Right renal cortex interstitium (tissue), 3 donors: Measurements from ENCODE around the gene MRAS. TPM values are rescaled to one million over a fixed set of nuclear protein-coding genes. Genes with fewer than 3 reads are reported as not detected.
"Not testable (repeated sequence)": the region's sequence is repeated elsewhere in the genome, so short reads cannot be mapped to it uniquely, and the experiment has no call there.

Source experiments
- DNase-seq, 3 donors: peaks; one replicate each; pipeline ENCODE4 v3.0.0-alpha.2; 2013; ENCODE audit warnings: low read depth in 3 of 3, low spot score in 2 of 3
- polyA plus RNA-seq, 3 donors: library from polyadenylated mRNA; unstranded; fragments of 120-200 nt; gene quantifications; one replicate each; pipeline ENCODE4 v1.2.1, GENCODE V29; 2013; ENCODE audit not compliant: insufficient read length in 3 of 3

The MRAS gene
- polyA plus RNA-seq, 3 donors = 31.3 to 34.6 (median 31.9) TPM

DNA sequence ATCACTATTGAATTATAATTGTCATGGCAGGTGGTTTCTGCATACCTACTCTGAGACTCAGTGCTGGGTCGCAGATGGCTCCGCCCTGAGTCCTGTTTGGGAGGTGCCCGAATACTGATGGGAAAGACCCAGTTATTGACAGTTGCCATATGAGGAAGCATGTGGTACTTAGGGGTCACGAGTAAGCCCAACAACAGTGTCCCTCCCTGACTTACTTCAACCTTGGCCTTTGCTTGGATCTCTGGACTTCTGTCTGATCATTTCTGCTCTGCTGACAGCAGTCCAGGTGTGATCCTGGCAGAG is 16.8 kb downstream of the MRAS start:
- DNase-seq = no peak

DNA sequence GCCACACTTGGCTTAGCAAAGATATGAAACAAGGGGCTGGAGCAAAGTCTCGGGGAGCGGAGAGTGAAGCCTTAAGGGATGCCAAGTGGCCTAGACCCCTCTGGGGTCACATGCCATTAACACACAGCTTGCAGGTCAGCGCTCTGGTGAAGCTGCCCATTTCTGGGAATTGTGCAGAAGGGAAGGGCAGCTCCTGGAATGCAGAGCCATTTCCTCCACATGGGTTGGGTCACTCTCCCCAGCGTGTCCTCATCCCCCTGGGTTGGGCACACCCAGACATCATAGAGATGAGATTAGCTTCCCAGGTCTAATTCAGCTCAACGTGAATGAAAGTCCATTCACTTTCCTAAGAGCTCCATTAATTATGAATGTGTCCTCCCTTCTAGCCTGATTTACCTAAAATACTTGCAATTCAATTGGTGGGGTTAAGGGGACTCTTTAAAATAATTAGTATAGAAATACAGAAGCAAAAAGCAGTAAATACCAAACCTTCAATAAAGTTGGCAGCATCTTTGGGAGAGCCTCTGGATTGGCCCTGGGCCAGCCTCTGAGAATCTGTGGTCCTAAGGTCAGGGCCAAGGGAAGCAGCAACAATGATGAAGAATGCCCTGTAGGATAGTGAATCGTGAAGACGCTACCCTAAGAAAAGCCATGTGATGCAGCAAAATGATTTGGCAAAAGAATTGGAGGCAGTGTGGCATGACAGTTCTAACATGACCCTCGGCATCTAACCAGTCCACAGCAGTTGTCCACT is 17.8 kb downstream of the MRAS start:
- no peak for DNase-seq

DNA sequence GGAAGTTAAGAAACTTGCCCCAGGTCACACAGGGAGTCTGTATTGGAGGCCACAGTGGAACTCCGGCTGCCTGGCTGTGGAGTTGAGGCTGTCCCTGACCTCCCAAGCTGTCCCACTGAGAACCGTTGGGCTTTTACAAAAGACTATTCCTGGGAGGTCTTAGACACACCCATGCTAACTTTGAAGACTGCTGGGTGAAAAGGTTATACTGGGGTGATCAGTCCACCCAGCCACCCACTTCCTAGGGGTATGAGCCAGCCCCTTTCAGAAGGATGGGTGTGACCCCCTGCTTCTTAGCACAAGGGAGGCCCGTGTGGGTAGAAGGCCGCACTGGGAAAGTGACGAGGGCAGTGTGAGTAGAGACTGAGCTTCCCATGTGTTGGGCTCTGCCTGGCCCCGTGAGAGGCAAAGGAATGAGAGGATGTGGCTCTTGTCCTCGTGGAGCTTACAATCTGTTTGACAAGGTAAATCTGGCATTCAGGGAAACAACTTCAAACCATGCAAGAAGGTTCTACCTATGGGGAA is 19.0 kb downstream of the MRAS start:
- no peak for DNase-seq

DNA sequence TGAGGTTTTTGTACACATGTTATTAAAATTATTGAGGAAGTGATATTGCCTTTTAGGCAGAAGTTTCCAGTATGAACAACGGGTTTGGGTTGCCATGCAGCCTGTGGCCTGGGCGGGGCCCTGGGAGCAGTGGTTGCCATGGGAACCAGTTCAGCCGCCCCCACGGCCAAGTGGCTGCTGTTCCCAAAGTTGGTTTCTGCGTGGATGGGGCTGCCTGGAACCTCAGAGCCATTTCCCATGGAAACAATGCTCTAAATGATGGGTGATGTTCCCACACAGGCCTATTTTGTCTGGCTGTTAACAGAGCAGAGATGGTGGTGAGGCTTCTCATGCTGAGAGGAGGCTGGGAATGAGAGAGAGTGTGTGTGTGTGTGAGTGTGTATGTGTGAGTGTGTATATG is 19.5 kb downstream of the MRAS start:
- DNase-seq = no peak

DNA sequence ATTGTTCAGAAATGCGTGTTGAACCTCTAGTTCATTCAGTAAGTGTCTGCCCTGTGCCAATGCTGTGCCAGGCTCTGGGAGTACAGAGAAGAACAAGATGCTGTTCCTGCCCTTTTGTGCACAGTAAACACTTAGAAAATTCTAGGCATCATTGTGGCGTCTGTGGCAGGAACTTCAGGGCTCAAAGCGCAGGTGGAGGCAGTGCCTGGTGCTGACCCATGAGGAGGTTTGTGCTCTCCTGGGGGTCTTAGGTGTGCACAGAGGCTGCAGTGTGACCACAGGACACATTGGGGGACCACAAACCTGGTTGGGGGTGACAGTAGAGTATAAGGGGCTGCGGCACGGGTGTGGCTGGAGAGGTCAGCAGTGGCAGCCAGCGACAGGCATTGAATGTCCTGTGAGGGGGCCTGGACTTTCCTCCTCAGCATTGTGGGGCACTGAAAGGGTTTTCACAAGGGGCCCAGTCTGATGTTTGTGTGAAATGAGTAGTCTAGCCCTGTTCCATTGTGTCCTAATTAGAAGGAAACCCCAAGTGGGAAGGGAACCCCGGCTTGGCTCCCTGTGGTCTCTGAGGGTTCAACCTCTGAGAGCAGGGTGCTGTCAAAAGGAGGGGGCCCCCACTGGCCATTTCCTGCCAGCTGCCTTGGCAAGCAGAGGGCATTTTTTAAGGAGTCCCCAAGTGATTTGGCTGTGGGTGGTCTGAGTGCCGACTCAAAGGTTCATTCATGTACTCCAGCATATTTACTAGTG is 20.9 kb downstream of the MRAS start:
- no peak for DNase-seq

DNA sequence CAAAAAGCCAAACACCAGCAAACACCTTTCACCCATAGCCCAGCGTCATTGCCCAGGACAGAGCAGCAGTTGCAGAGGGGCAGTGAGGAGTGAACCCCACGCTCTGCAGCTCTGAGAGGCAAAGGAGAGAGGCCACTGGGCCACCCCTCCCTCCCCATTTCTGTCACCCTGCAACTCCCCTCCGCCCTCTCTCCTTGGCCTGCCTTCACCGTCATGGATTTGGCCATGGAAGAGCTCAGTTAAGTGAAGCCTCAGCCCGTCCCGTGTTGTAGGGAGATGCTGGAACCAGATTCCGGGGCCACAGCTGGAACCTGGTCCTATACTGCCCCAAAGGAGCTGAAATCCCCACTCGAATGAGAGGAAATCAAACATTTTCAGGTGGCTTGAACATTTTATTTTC is 21.9 kb downstream of the MRAS start:
- no peak for DNase-seq

DNA sequence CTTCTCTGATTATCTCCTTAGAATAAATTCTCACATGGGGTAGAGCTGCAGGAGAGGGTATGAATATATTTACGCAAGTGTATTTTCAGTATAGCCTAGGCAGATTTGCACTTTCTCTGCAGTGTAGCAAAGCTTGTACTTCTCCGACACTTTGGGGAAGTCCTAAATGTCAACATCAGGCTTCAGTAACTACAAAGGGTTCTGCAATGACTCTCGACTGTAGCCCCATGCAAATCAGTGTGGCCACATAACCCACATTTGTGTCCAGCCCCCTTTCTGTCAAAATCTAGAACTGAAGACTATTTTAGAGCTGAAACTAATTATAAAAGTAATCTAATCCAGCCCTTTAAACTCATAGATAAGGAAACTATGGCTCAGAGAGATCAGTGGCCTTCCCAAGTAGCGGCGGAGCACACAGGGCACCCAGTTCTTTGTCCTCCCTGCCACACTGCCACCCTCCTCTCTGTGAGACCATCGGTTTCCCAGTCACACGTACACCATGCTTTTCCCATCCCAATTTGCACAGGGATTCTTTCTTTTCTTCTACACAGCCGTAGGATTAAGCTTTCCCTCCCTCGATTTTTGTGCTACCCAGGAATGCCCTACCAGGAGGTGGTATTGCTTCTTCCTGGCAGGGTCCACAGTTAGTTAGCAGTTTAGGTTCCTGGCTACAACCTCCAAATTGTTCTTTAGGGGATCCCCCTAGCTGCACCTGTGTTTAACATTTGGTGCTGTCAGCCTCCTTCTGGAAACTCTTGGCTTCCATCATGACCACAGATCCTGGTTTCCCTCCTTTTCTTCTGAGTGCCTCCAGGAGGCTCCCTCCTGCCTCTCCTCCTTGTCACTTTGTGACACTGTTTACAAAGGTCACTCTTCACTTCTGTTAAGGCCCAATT is 22.9 kb downstream of the MRAS start:
- no peak for DNase-seq

DNA sequence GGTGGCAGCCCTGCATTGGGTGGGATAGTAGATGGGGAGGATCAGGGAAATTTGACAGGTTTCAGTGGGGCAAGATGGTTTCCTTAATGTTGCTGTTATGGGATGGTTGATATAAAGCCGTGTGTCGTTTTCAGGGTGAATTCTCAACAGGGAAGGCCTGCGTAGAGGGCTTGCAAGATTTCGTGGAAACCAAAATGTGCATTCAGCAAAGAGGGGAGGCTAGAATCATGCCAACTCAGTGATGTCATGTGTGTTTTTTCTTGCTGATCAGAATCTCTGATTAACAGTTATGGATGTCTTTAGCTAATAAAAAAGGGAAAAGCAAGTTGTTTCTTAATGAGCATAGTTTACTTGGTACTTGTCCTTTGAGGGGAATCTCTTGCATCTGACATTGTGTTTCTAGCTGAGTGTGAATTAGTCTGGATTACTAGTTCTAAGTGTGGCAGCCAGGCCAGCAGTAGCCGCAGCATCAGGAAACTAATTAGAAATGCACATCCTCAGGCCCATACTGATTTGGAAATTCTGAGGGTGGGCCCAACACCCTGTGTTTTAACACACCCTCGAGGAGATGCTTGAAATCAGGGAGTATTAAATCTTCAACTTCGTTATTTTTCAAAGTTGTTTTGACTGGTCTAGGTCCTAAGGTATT is 24.8 kb downstream of the MRAS start:
- DNase-seq = no peak

DNA sequence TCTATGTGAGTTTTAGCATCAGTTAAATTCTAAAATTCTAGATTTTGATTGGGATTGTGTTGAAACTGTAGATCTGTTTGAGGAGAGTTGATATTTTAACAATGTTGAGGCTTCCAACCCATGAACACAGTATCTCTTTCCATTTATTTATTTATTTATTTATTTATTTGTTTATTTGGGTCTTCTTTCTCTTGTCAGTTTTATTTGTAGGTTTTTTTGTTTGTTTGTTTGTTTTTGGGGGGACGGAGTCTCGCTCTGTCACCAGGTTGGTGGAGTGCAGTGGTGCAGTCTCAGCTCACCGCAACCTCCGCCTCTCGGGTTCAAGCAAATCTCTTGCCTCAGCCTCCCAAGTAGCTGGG is 25.3 kb downstream of the MRAS start:
- DNase-seq = no peak

DNA sequence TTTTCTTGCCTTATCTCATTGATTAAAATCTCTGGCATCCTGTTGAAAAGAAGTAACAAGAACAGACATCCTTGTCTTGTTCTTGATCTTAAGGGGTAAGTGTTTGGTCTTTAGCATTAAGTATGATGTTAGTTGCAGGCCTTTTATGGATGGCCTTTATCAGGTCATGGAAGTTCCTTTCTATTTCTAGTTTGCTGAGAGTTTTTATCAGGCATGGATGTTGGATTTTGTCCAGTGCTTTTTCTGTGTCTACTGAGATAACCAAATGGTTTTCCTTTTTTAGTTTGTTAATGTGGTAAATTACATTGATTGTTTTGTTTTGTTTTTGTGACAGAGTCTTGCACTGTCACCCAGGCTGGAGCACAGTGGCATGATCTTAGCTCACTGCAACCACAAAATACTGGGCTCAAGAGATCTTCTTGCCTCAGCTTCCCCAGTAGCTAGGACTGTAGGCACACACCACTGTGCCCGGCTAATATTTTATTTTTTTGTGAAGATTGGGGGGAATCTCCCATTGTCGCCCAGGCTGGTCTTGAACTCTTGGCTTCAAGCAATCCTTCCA is 26.3 kb downstream of the MRAS start:
- no peak for DNase-seq

DNA sequence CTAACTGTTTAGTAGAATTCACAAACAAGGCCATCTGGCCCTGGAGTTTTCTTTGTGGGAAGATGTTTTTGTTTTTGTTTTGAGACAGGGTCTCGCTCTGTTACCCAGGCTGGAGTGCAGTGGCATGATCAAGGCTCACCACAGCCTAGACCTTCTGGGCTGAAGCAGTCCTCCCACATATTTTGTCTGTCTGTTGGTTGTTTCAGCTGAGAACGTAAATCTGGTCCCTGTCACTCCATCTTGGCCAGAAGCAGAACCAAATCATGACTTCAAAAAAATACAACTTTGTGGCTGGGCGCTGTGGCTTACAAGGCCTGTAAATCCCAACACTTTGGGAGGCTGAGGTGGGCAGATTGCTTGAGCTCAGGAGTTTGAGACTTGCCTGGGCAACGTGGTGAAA is 27.1 kb downstream of the MRAS start:
- no peak for DNase-seq

DNA sequence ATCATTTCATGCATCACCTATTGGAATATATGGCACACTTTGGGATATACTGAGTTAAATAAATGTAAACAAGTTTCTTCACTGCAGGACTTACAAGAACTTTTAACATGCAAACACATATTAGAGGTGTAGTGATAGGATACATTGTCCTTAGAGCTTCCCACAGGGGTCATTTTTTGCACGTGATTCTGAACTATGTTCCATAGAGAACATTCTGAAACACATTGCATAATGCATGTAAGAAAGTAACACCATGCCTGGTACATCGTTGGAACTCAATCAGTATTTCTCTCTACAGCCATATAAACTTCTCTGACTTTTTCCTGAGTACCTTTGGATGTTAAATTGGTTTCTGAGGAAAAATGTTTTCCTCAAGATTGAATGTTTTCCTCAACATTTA is 28.3 kb downstream of the MRAS start:
- no peak for DNase-seq

DNA sequence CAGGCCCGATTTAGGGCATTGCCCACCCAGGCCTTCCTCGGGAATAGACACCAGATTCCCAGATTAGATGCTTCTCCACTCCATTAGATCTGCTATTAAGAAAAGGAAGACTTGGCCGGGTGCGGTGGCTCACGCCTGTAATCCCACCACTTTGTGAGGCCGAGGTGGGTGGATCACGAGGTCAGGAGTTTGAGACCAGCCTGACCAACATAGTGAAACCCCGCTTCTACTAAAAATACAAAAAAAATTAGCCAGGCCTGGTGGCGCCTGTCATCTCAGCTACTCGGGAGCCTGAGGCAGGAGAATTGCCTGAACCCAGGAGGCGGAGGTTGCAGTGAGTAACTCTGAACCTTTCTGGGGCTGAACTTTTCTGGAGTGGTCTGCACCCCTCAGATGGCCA is 28.8 kb downstream of the MRAS start:
- DNase-seq = not testable (repeated sequence)

DNA sequence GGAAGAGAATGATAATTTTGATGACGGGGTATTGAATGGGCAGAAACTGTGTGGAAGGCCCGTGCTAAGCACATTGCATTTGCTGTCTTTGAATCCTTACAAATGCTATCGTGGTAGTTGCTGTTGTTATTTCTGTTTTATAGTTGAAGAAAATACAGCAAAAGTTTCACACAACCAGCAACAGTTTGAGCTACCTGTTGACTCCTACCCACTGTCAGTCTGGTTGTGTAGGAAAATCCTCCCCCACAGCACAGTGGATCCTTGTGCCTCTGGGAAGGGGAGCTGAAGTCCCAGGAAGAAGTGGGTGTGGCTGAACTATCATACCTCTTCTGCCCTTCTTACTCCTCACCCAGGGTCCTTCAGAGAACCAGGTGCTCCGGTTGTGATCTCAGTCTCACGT is 29.4 kb downstream of the MRAS start:
- DNase-seq = no peak

DNA sequence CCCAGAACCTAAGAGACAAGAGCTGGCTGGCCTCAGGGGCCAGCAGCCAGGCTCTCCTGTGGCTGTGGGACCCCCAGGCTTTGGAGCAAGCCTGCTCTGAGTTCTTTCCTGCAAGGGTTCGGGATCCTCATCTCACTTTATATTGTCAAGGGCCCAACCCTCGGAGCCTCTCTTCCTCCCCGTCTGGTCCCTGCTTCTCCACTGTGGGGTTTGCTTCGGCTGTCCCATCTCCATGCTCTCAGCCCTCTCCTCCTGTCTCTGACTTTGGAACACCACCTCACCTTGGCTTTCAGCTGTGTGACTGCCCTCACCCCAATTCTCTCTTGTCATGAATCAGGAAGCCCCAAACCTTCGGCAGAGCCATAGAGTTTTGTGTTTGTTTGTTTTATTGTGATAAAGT is 30.0 kb downstream of the MRAS start:
- DNase-seq = no peak

DNA sequence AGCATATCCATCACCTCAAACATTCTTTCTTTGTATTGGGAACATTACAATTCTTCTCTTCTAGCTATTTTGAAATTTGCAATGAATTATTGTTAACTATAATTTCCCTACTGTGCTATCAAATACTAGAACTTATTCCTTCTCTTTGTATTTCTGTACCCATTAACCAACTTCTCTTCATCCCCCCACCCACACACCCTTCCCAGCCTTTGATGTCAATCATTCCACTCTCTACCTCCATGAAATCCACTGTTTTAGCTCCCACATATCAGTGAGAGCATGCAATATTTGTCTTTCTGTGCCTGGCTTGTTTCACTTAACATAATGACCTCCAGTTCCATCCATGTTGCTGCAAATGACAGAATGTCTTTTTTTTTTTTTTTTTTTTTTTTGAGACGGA is 30.6 kb downstream of the MRAS start:
- DNase-seq = no peak

DNA sequence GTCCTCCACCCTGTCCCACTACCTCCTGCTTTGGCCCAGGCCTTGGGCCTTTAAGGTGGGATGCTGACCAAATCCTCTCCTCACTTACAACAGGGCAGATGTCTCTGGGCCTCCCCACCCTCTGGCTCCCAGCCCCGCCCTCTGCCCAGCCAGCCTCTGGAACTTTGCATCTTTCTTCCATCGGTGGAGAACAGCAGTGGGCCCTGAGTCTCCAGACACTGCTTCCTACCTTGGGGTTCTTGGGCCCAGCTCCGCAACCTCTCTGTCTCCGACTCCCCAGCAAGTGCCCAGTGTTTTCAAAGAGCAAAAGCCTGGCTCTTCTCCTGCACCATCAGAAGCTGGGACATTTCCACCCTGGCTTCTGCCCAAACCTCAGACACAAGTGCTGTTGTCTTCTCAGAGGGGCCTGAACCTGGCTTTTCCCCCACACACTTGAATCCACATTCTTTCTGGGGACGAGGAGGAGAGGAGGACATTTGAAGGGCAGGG is 33.1 kb downstream of the MRAS start:
- no peak for DNase-seq

DNA sequence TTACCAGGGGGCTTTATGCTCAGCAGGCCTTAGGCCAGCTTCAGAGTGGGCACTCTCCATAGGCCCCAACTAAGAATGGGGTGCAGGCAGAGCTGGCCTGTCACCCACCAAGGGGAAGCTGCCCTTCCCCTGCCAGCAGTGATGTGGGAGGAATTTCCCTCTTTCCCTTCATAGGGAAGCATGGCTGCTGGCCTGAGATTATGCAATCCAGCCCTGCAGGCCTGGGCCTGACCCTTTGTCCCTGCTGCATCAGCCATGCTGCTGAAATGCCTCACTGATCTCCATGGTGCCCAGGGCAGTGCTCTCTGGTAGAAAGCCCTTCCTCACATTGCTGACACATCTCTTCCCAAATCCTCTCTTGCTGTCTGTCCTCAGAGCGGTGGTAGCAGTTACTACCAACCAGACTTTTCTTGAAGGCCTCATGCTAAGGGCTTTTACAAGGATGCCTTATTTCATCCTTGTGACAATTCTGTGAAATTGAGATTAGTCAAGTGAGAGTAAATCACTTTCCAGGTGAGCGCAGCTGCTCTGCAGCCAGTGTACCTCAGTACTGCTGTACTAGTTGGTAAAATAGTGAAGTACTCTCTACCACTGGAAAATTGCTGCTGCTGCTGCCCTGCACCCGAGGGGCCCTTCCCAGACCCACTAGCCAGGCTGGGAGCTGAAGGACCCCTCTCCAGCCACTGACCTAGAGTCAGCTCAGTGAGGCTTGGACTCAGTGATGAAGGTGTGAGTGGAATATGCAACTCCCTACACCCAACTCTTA is 33.8 kb downstream of the MRAS start:
- no peak for DNase-seq

DNA sequence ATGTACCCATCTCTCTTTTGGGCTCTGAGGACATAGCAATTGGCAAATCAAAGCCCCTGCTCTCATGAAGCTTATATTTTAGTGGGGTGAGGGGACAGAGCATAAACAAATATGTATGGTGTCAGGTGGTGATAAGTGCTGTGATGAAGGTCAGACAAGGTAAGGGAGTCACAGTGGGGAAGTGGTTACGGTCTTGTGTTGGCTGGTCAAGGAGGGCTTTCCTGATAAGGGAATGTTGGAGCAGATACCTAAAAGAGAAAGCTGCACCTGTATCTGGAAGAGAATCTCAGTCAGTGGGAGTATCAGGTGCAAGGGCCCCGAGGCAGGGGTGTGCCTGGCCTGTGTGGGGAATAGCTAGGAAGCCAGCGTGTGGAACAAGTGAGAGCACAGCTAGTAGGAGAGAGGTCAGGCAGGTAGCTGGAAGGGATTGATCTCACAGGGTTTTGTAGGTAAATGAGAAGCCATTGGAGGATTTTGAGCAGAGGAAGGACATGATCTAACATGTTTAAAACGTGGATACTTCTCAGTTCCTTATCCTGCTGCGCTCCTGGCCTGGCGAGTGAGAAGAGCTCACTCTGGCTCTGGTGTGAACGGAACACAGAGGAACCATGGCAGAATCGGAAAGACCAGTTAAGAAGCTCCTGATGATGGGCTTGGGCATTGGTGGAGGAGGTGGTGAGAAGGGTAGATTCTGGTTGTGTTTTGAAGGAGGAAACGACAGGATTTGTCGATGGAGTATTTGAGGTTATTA is 35.5 kb downstream of the MRAS start:
- DNase-seq = no peak
